Body of pancreas (tissue), 4 donors: Measurements from ENCODE around the gene ARRB2.

ENCODE experiments used
- CTCF ChIP-seq, 7 experiments: fragments of 450-650 bp in 4 of 7; fragments of 200-600 bp in 3 of 7; sonication (generic) in 3 of 7; IDR thresholded peaks; one replicate each; pipeline ENCODE4 v1.5.1; 2016 to 2019; ENCODE audit warnings: antibody characterized with exemption in 7 of 7
- POLR2A ChIP-seq, 3 donors: fragments of 450-650 bp; IDR thresholded peaks; one replicate each; pipeline ENCODE4 v1.6.1; 2016; ENCODE audit warnings: antibody characterized with exemption in 3 of 3, mild to moderate bottlenecking in 2 of 3

DNA sequence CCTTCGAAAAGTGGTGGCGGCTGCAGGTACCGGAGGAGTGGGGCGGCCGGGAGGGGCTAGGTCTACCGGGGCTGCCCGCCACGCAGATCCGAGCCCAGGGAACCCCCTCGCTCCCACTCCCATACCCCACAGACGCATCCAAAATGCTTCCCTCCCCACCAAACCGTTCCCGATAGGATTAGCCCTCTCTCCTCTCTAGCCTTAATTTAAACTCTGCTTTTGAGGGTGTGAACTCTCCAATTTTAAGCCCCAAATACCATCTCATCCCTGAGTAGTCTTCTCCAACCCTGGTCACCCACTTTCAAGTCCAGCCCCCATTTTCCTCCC is 29.6 kb downstream of the ARRB2 start:
- TF ChIP-seq CTCF (IDR thresholded peaks at IDR 0.05): no peak
- TF ChIP-seq POLR2A (IDR thresholded peaks at IDR 0.05): no peak
